ENCODE data around the gene SARDH. TPM values are rescaled to one million over a fixed set of nuclear protein-coding genes. Genes with fewer than 3 reads are reported as not detected.

The SARDH gene
- total and polyA plus RNA-seq, 9 of the 15 experiments (the other 6 are each of a cell fraction or from before 2014, with no cell fraction given), result 0.14 TPM; not detected in 8

- TF ChIP-seq, protein P1, sequence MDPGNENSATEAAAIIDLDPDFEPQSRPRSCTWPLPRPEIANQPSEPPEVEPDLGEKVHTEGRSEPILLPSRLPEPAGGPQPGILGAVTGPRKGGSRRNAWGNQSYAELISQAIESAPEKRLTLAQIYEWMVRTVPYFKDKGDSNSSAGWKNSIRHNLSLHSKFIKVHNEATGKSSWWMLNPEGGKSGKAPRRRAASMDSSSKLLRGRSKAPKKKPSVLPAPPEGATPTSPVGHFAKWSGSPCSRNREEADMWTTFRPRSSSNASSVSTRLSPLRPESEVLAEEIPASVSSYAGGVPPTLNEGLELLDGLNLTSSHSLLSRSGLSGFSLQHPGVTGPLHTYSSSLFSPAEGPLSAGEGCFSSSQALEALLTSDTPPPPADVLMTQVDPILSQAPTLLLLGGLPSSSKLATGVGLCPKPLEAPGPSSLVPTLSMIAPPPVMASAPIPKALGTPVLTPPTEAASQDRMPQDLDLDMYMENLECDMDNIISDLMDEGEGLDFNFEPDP (CRISPR knock-in tag; IDR thresholded peaks at IDR 0.05), result no peak
- TF ChIP-seq ZNF639 (CRISPR knock-in tag; conservative IDR thresholded peaks at IDR 0.05 in 1 of 2, IDR thresholded peaks at IDR 0.05 in 1 of 2) (no peak), DDX20 (tag; IDR thresholded peaks at IDR 0.05; ENCODE audit: low read depth) (no peak), FOXP1 (CRISPR knock-in tag; IDR thresholded peaks at IDR 0.05) (no peak), ZBTB5 (IDR thresholded peaks at IDR 0.05) (no peak), FIP1L1 (IDR thresholded peaks at IDR 0.05; ENCODE audit: low read depth, low read length, poor library complexity, severe bottlenecking) (no peak), HES1 (IDR thresholded peaks at IDR 0.05; ENCODE audit: low read depth) (no peak), ZNF232 (CRISPR knock-in tag; IDR thresholded peaks at IDR 0.05) (no peak), ZNF133 (CRISPR knock-in tag; IDR thresholded peaks at IDR 0.05) (no peak), WHSC1 (IDR thresholded peaks at IDR 0.05; ENCODE audit: low read length) (no peak)
- TF ChIP-seq, protein P2, sequence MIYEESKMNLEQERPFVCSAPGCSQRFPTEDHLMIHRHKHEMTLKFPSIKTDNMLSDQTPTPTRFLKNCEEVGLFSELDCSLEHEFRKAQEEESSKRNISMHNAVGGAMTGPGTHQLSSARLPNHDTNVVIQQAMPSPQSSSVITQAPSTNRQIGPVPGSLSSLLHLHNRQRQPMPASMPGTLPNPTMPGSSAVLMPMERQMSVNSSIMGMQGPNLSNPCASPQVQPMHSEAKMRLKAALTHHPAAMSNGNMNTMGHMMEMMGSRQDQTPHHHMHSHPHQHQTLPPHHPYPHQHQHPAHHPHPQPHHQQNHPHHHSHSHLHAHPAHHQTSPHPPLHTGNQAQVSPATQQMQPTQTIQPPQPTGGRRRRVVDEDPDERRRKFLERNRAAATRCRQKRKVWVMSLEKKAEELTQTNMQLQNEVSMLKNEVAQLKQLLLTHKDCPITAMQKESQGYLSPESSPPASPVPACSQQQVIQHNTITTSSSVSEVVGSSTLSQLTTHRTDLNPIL (CRISPR knock-in tag; IDR thresholded peaks at IDR 0.05), result no peak
- TF ChIP-seq, protein P3, sequence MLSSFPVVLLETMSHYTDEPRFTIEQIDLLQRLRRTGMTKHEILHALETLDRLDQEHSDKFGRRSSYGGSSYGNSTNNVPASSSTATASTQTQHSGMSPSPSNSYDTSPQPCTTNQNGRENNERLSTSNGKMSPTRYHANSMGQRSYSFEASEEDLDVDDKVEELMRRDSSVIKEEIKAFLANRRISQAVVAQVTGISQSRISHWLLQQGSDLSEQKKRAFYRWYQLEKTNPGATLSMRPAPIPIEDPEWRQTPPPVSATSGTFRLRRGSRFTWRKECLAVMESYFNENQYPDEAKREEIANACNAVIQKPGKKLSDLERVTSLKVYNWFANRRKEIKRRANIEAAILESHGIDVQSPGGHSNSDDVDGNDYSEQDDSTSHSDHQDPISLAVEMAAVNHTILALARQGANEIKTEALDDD (IDR thresholded peaks at IDR 0.05), result no peak
- DNase-seq (ENCODE audit: extremely low read depth in 1 of 4, low spot score in 3 of 4) (no peak), FAIRE-seq (no peak), ATAC-seq (no peak)
- 10% methylated on average over 16 of the region's 19 CpGs for WGBS (ENCODE audit: insufficient coverage, low coverage, missing lambda C conversion rate)
- Histone ChIP-seq H3K27ac (ENCODE audit: extremely low read depth, low read depth, low read length) (no peak overlapping the region), H4K20me1 (replicated peaks; ENCODE audit: control insufficient read depth, insufficient read depth, low read length) (no peaks in the 10 kb centered on the region), H3K36me3 (ENCODE audit: control insufficient read depth, insufficient read depth, low read length) (no peaks in the 10 kb centered on the region), H3K4me2 (ENCODE audit: insufficient read depth, low read length) (no peak overlapping the region), H3K9me1 (ENCODE audit: control insufficient read depth, insufficient read depth, low read length) (no peaks in the 10 kb centered on the region), H3K9ac (ENCODE audit: insufficient read depth in 1 of 2, low read depth in 2 of 2, low read length in 2 of 2) (no peak overlapping the region), H3K27me3 (ENCODE audit: control insufficient read depth in 2 of 2, insufficient read depth in 2 of 2, low read length in 2 of 2) (peaks cover 0 to 8% of the 10 kb centered on the region in 2 experiments; a peak in 1 of 5 replicates), H3K4me1 (replicated peaks in 1 of 2; ENCODE audit: control insufficient read depth in 2 of 2, insufficient read depth in 2 of 2, low read length in 2 of 2) (no peaks in the 10 kb centered on the region), H2AFZ (ENCODE audit: low read depth, low read length) (no peak overlapping the region), H3K79me2 (ENCODE audit: control insufficient read depth, insufficient read depth, low read length) (no peaks in the 10 kb centered on the region), H3K4me3 (no peak overlapping the region), H3K9me3 (replicated peaks; ENCODE audit: control insufficient read depth, insufficient read depth, low read depth, low read length) (no peaks in the 10 kb centered on the region)
- in situ Hi-C loops (cut with MboI) (no loop called here), intact Hi-C loops (cut with micrococcal nuclease) (no loop called here)
- CTCF ChIA-PET (ENCODE audit: low intra/inter-chr PET ratio), result no interaction called here
- POLR2A ChIA-PET, result interaction anchor here (0.6 kb wide), 2 partner anchors 84 to 1463 kb away, joined by 3 read pairs; no protein-coding TSS in a partner anchor
- no TSS peak for BruUV-seq (replicated peaks)
Observed at GRCh38 chr9:133762488-133763271, 24.5 kb upstream of the SARDH start.
